Neutrophil (primary cell): ENCODE measurements around the gene TGFBR3L.

Experiments
- H3K27ac ChIP-seq: fragments of 200-600 bp; sonication (generic); 2 replicates; pipeline ENCODE4 v1.5.1; 2016; ENCODE audit warnings: mild to moderate bottlenecking, moderate library complexity
- H3K27me3 ChIP-seq: fragments of 200-600 bp; sonication (generic); 2 replicates; pipeline ENCODE4 v1.6.0; 2016; ENCODE audit warnings: mild to moderate bottlenecking
- H3K36me3 ChIP-seq: fragments of 200-600 bp; sonication (generic); 2 replicates; pipeline ENCODE4 v1.5.1; 2017
- H3K4me1 ChIP-seq, 2 experiments: fragments of 200-600 bp in 1 of 2; sonication (generic) in 1 of 2; 1 replicate in 1 of 2; 2 replicates in 1 of 2; pipeline versions ENCODE4 v1.5.1 to v1.6.1; 2013 to 2016; ENCODE audit warnings: low read depth in 1 of 2, low read length in 1 of 2, mild to moderate bottlenecking in 1 of 2, moderate library complexity in 1 of 2; ENCODE audit not compliant: control insufficient read depth in 1 of 2, insufficient read depth in 1 of 2
- H3K4me3 ChIP-seq, 2 experiments: fragments of 200-600 bp in 1 of 2; sonication (generic) in 1 of 2; 1 replicate in 1 of 2; 2 replicates in 1 of 2; pipeline ENCODE4 v1.5.1; 2013 to 2016; ENCODE audit warnings: low read depth in 1 of 2, low read length in 1 of 2, mild to moderate bottlenecking in 1 of 2, moderate library complexity in 1 of 2
- H3K9me3 ChIP-seq: fragments of 200-600 bp; sonication (generic); 2 replicates; pipeline ENCODE4 v1.5.1; 2016
- TF ChIP-seq, protein P1 (sequence below): fragments of 200-600 bp; sonication (generic); IDR thresholded peaks from 2 replicates; pipeline ENCODE4 v1.5.1; 2016; ENCODE audit warnings: antibody characterized with exemption

The TGFBR3L gene

GRCh38 chr19:7918615-7919421 is 4.2 kb downstream of the TGFBR3L start:
- peaks cover 66% of the 10 kb centered on the region for H3K27me3 ChIP-seq
- H3K4me3 ChIP-seq: peak overlapping the region in 1 of 2 experiments; percentile 100
- H3K27ac ChIP-seq: no peak overlapping the region
- H3K4me1 ChIP-seq: peaks cover 37 to 55% of the 10 kb centered on the region in 2 experiments
- TF ChIP-seq, protein P1, sequence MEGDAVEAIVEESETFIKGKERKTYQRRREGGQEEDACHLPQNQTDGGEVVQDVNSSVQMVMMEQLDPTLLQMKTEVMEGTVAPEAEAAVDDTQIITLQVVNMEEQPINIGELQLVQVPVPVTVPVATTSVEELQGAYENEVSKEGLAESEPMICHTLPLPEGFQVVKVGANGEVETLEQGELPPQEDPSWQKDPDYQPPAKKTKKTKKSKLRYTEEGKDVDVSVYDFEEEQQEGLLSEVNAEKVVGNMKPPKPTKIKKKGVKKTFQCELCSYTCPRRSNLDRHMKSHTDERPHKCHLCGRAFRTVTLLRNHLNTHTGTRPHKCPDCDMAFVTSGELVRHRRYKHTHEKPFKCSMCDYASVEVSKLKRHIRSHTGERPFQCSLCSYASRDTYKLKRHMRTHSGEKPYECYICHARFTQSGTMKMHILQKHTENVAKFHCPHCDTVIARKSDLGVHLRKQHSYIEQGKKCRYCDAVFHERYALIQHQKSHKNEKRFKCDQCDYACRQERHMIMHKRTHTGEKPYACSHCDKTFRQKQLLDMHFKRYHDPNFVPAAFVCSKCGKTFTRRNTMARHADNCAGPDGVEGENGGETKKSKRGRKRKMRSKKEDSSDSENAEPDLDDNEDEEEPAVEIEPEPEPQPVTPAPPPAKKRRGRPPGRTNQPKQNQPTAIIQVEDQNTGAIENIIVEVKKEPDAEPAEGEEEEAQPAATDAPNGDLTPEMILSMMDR: no peak
- no peaks in the 10 kb centered on the region for H3K36me3 ChIP-seq
- H3K9me3 ChIP-seq: no peaks in the 10 kb centered on the region

DNA sequence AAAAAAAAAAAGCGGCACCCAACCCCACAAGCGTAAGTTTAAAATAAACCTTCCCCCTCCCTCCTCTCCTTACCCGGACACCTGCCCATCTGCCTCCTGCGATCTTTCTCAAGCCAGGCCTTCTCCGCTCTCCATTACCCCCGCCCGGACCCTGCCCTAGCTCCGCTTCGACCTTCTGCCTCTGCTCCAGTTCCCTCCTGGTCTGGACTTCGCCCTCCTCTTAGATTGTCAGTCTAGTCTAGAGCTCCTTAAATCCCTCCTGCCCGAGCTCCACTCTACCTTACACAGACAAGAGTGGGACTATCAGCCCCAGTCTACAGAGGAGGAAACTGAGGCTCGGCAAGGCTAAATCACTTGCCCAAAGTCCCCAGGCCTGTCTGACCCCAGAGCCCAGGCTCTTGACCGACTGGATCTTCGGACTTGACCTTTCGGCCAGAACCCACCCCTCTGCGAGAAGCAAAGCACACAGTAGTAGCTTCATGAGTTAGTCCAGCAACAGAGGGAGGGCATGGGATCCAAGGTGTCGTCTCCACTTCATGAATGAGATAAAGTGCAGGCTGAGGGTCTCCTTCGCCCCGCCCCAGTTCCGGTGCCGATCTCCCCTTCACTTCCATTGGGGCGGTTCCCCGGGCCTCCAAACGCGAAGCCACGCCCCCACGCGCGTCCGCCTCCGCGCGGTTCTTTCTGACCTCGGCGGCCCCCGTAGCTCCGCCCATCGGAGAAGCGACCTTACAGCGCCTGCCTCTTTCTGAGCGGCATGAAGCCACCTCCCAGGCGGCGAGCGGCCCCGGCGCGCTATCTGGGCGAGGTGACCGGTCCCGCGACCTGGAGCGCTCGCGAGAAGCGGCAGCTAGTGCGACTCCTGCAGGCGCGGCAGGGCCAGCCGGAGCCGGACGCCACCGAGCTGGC is 5.2 kb downstream of the TGFBR3L start, which contains the start of gene SNAPC2:
Gene SNAPC2, plus strand, starts transcription at position 729 of the 909 bp plus-strand sequence. Its CDS starts 29 bp downstream, at position 758.
- H3K27ac ChIP-seq: peak within 1 kb of the TSS; percentile 95
- TF ChIP-seq, protein P1: no peak
- H3K9me3 ChIP-seq: no peaks in the 10 kb centered on the region
- peak within 1 kb of the TSS; percentile 76 to 100 for H3K4me3 ChIP-seq
- peaks cover 37 to 58% of the 10 kb centered on the region in 2 experiments for H3K4me1 ChIP-seq
- no peaks in the 10 kb centered on the region for H3K36me3 ChIP-seq
- peaks cover 66% of the 10 kb centered on the region for H3K27me3 ChIP-seq

DNA sequence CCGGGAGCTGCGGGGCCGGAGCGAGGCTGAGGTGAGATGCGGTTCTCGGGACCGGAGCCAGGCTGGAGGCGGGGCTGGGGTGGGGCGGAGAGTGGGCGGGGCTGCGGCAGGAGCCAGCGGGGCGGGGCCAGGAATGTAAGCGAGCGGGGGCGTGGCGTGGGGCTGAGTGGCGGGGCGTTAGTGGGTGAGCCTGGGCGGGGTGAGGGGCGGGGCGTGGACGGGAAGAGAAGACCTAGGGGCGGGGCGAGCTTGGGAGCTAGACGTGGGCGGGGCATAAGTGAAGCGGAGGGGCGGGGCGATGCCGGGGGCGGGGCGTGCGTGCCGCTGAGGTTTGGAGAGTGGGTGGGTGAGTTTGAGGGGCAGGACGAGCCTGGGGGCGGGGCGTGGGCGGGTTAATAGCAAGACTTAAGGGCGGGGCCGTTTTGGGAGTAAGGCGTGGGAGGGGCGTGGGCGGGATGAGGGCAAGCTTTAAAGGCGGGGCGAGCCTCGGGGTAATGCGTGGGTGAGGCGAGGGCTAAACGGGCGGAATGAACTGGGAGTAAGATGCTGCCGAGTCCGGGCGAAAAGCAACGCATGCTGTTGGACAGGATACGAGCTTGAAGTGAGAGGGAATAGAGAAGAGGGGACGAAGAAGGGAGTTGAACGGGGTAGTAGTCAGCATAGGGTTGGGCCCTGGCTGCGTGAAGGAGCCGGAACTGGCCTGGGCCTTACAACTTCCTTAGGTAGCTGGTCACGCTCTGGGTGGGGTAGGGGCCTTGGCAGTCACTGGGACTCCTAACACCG is 6.1 kb downstream of the TGFBR3L start:
- no peaks in the 10 kb centered on the region for H3K9me3 ChIP-seq
- TF ChIP-seq, protein P1: peak; percentile 52
- H3K4me1 ChIP-seq: peaks cover 41 to 64% of the 10 kb centered on the region in 2 experiments
- peak overlapping the region; percentile 95 for H3K27ac ChIP-seq
- peaks cover 66% of the 10 kb centered on the region for H3K27me3 ChIP-seq
- H3K36me3 ChIP-seq: no peaks in the 10 kb centered on the region
- H3K4me3 ChIP-seq: peak overlapping the region; percentile 76 to 100

DNA sequence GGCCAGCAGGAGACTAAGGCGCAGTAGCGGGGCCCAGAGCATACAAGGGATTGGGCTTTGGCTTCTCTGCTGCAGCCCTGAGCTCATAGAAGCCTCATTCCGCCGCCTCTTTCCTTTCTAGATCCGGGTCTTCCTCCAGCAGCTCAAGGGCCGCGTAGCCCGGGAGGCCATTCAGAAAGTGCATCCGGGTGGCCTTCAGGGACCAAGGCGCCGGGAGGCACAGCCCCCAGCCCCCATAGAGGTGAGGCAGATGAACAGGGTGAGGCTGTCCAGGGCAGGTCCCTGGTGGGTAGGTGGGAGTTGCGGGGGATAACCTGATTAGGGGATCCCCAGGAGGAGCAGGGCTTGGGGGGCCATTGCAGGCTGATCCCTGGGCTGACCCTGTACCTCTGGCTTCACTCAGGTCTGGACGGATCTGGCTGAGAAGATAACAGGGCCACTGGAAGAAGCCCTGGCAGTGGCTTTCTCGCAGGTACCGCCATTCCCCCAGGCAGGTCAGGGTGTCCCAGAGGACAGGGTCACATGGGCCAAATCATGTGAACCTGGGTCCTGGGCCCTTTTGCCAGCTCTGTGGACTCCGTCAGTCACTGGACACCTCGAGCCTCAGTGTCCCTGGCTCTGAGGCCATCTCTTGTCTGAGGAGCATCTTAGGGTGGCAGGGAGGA is 6.8 kb downstream of the TGFBR3L start:
- Histone ChIP-seq H3K4me1 (peaks cover 36 to 60% of the 10 kb centered on the region in 2 experiments), H3K27ac (peak overlapping the region; percentile 95), H3K9me3 (no peaks in the 10 kb centered on the region), H3K4me3 (peak overlapping the region; percentile 76 to 100), H3K36me3 (no peaks in the 10 kb centered on the region), H3K27me3 (peaks cover 66% of the 10 kb centered on the region)
- TF ChIP-seq, protein P1: no peak
